IPS-18c (cell line): ENCODE measurements around the gene MLEC.

Experiments
- H3K4me3 ChIP-seq: 2 replicates; pipeline ENCODE4 v1.7.0; 2013; ENCODE audit warnings: low read depth, mild to moderate bottlenecking, low read length, moderate library complexity; ENCODE audit not compliant: insufficient read depth
- H3K9me3 ChIP-seq: one replicate; pipeline ENCODE4 v1.6.1; 2013; ENCODE audit warnings: mild to moderate bottlenecking, low read length, moderate library complexity; ENCODE audit not compliant: control insufficient read depth, insufficient read depth

The MLEC gene

DNA sequence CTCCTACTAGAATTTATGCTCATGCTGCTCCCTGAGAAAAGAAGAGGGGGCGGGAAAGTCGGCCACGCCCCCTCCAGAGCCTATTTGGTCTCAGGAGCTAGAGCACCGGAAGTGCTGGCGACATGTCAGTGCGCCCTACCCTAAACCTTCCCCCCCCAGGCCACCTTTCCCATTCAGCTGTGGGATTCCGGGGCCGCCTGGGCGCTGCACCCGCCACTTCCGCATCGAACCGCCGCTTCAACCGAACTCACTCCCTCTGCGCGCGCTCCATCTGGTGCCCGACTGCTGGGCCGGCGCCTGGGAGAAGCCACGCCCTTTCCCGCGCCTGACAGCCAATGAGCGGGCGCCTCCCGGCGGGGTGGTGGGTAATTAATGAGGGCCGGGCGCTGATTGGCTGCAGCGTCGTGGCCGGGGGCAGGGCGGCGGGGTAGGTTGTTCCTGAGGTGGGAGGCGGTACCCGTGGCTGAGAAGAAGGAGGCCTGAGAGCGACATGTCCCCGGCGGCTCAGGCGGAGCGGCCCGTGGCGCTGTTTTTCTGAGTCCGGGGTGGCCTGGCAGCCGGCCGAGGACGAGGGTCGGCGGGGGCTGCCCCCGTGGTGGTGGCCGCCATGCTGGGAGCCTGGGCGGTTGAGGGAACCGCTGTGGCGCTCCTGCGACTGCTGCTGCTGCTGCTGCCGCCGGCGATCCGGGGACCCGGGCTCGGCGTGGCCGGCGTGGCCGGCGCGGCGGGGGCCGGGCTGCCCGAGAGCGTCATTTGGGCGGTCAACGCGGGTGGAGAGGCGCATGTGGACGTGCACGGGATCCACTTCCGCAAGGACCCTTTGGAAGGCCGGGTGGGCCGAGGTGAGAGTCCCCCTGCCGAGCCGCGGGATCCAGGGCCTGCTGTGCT lies at the start of gene MLEC:
Gene MLEC, plus strand, starts transcription at position 460 of the 888 bp plus-strand sequence. Its CDS starts 148 bp downstream, at position 608.
- Histone ChIP-seq H3K4me3 (peak within 1 kb of the TSS; percentile 80), H3K9me3 (no peaks in the 10 kb centered on the region)

- Histone ChIP-seq H3K9me3 (no peaks in the 10 kb centered on the region), H3K4me3 (peak within 1 kb of the TSS; percentile 61)
These were observed 46.9 kb upstream of the MLEC start, which contains the start of gene CABP1 for GRCh38 chr12:120639771-120640721. Gene CABP1 (plus strand): TSS chr12:120640626. CDS start chr12:120640686, 60 bp downstream.

DNA sequence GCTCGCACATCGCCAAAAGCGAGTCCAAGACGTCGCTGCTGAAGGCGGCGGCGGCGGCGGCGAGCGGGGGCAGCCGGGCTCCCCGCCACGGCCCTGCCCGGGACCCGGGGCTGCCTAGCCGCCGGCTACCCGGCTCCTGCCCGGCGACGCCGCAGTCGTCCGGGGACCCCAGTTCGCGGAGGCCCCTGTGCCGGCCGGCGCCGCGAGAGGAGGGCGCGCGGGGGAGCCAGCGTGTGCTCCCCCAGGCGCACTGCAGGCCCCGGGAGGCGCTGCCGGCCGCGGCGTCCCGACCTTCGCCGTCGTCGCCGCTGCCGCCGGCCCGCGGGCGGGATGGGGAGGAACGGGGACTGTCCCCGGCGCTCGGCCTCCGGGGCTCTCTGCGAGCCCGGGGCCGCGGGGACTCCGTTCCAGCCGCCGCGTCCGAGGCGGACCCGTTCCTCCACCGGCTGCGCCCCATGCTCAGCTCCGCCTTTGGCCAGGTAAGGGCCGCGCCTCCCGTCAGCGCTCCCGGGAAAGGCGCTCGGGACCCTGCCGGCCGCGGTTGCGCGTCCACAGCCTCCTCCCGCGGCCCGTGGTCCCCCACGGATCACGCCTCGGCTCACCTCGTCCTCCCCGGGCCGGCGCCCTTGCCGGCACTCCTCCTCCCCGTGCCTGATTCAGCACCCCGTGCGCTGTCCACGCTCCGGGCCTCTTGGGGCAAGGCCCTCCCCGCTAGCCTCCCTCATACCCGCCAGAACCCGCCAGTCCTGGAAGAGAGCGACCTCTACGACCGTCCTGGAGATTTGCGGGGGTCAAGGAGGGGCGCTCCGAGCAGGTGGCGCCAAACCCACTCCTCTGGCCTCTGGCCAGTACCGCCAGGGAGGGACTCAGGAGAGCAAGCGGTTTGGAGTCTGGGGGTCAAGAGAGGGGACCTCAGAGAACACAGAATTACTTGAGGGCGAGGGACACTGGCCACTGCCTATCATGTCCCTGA lies 45.8 kb upstream of the MLEC start:
- peak overlapping the region; percentile 61 for H3K4me3 ChIP-seq
- no peaks in the 10 kb centered on the region for H3K9me3 ChIP-seq

- H3K4me3 ChIP-seq = no peak overlapping the region
- H3K9me3 ChIP-seq = no peaks in the 10 kb centered on the region
These were observed 44.8 kb upstream of the MLEC start for GRCh38 chr12:120642121-120642520.

- H3K9me3 ChIP-seq = no peaks in the 10 kb centered on the region
- H3K4me3 ChIP-seq = no peak overlapping the region
These were observed 44.1 kb upstream of the MLEC start for GRCh38 chr12:120642826-120643225.

DNA sequence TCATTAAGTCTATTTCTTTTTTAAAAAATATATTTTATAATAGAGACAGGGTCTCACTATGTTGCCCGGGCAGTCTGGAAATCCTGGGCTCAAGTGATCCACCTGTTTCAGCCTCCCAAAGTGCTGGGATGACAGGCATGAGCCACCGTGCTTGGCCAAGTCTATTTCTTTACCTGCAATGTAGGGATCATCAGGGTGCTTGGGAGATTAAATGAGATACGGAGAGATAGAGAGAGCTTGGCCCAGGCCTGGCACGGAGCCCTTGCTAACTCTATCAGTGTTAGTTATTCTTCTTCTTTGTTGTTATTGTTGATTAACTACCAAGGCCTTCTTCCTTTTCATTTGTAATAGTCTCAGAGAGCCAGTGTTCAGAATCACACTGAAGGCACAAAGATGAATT lies 43.4 kb upstream of the MLEC start:
- H3K9me3 ChIP-seq = no peaks in the 10 kb centered on the region
- H3K4me3 ChIP-seq = no peak overlapping the region

DNA sequence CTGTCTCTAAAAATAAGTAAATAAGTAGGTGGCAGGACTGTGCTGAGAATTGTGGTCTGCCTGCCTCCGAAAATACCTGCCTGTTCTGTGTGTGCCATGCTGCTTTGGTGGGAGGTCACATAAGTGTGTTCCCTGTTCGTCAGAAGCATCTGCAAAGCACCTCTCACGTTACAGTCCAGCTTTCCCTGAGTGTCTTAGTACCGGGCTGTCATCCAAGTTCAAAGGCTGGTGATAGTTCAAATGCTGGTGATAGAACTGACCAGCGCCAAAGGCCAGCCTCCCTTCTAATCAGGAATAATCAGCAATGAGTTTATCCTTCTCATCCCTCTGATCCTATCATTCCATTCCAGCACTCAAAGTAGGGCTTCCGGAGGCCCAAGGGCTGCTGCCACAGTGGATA lies 40.9 kb upstream of the MLEC start:
- Histone ChIP-seq H3K9me3 (no peaks in the 10 kb centered on the region), H3K4me3 (no peak overlapping the region)

DNA sequence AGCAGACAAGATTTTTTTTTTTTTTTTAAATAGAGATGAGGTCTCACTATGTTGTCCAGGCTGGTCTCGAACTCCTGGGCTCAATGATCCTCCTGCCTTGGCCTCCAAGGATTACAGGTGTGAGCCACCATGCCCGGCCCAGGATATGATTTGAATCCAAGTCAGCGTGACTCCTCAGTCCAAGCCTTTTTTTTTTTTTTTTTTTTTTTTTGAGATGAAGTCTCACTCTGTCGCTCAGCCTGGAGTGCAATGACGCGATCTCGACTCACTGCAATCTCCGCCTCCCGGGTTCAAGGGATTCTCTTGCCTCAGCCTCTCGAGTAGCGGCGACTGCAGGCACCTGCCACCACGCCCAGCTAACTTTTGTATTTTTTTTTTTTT lies 39.6 kb upstream of the MLEC start:
- no peak overlapping the region for H3K4me3 ChIP-seq
- no peaks in the 10 kb centered on the region for H3K9me3 ChIP-seq

DNA sequence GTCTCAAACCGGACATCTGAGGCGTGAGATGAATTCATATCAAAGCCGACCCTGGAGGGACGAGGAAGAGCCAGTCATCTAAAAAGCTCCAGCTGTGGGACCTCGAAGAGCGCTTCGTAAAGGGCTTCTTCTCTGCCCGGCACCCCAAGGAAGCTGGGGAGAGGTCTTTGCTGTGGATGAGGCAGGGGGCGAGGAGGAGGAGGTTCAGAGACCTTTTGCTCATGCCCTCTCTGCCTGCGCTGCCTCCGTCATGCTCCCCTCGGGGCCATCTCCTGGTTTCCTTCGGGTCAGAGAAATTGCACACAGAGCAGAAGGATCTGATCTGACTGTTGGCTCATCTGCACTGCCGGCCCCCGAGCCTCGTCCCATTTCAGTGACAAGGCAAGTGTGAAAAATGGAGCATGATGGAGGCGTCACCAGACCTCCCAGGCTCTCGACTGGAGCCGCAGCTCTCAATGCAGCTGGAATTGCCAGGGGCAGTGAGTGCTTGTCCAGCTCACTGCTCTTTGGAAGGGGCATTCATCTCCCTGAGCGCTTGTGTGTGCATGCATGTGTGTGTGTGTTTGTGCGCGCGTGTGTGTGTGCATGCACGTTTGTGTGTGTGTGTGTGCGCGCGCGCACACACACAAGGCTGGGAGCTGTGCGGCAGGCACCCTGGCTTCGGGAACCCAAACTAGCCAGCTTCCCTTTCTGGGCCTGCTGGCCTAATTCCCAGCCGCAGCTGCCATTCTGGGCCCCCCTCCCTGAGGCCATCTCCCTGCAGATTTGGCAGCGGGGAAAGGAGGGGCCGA lies 37.3 kb upstream of the MLEC start:
- H3K9me3 ChIP-seq = no peaks in the 10 kb centered on the region
- peak overlapping the region; percentile 25; the same call in 1 of the 2 replicates for H3K4me3 ChIP-seq

GRCh38 chr12:120650233-120650690 lies 36.7 kb upstream of the MLEC start:
- Histone ChIP-seq H3K4me3 (no peak overlapping the region), H3K9me3 (no peaks in the 10 kb centered on the region)

GRCh38 chr12:120651821-120652220 lies 35.1 kb upstream of the MLEC start:
- Histone ChIP-seq H3K4me3 (no peak overlapping the region), H3K9me3 (no peaks in the 10 kb centered on the region)

DNA sequence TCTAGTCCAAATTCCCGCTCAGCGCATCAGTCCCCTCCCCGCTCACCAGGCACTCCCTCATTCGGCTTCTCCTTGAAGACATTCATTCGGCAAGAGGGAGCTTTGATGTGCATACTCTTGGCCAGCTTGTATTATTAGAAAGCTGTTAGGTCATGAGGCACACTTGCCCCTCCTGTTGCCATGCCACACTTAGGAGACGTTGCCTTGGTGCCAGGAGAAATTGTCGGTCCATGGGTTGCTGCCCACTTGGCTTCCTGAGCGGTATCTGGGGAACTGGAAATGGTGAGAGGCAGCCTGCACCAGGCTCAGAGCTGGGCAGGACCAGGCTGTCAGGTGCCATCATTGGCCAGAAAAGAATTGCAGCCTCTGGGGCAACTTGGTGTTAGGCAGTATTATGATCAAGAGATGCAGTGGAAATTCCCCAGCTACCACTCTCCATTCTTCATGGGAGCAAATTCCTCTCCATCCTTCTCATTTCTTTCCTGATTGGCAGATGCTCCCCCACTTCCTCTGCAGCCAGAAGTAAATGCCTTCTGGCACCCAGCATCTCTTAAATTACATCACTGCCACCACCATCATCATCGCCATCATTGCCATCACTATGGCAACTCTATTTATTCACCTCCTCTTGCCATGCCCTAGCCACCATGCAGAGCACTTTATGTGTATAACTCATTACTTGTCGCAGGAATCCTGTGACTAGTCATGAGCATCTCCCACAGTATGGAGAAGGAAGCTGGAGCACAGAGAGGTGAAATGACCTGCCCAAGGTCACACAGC lies 34.1 kb upstream of the MLEC start:
- H3K9me3 ChIP-seq = no peaks in the 10 kb centered on the region

GRCh38 chr12:120653611-120654010 lies 33.3 kb upstream of the MLEC start:
- H3K9me3 ChIP-seq = no peaks in the 10 kb centered on the region
- H3K4me3 ChIP-seq = no peak overlapping the region

More for the DNA sequence above, 34.1 kb upstream of the MLEC start:
- no peak overlapping the region; the same call in 1 of the 2 replicates for H3K4me3 ChIP-seq

DNA sequence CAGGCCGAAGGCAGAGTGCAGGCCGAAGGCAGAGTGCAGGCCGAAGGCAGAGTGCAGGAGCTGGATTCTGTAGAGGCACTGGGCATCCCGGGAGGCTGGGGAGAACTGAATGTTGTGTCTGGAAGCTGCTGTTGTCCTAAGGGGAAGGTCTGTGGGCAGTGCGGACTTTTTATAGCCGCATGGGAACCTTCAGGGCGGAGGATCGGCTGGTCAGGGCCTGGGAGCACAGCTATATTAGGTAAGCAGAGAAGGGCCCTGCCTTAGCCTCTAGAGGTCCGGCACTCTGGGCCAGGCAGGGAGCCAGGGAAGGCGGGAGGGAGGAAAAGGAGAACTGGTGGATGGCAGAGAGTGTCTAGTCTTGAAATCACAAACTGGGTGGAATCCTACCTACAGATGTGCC lies 32.3 kb upstream of the MLEC start:
- H3K9me3 ChIP-seq = no peaks in the 10 kb centered on the region
- no peak overlapping the region for H3K4me3 ChIP-seq

- no peak overlapping the region for H3K4me3 ChIP-seq
- H3K9me3 ChIP-seq = no peaks in the 10 kb centered on the region
These were observed 30.9 kb upstream of the MLEC start for GRCh38 chr12:120656008-120656407.
